GM19452 (cell line): ENCODE data around the gene AMER2.

Experiments used
- ATAC-seq: cut with Tn5 transposase; IDR thresholded peaks from one replicate; pipeline ENCODE4 v1.9.1; 2021; ENCODE audit not compliant: unreplicated experiment

The AMER2 gene, protein sequence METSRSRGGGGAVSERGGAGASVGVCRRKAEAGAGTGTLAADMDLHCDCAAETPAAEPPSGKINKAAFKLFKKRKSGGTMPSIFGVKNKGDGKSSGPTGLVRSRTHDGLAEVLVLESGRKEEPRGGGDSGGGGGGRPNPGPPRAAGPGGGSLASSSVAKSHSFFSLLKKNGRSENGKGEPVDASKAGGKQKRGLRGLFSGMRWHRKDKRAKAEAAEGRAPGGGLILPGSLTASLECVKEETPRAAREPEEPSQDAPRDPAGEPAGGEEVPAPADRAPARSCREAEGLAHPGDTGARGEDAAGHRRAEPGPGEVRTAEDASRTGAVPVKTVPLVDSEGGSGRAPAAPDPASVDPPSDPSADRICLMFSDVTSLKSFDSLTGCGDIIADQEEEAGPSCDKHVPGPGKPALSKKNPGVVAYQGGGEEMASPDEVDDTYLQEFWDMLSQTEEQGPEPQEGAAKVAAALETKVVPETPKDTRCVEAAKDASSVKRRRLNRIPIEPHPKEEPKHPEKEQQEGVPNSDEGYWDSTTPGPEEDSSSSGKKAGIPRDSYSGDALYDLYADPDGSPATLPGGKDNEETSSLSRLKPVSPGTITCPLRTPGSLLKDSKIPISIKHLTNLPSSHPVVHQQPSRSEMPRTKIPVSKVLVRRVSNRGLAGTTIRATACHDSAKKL

GRCh38 chr13:25171517-25172302, at the start of gene AMER2:
AMER2 (minus strand) TSS chr13:25172288; CDS start chr13:25171619, 669 bp downstream.
- ATAC-seq = no peak

DNA sequence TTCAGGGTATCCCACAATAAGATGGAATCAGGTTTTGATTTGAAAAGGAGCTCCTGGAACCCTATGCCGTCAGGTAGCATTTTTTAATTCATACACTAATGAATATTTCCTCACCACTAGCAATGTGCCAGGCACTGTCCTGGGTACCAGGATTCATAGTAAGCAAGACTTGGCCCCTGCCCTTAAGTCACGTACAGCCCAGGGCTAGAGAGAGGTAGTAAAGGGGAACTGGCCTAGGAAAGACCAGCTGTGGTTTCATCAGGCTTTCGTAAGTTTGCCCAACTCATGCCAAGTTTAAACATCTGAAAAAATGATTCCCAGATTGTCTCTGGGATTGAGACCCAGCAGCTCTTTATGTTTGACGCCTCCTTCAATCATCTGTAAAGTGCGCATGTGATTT, 45.9 kb upstream of the AMER2 start:
- no peak for ATAC-seq

- no peak for ATAC-seq
Observed at GRCh38 chr13:25217023-25217885, 45.2 kb upstream of the AMER2 start.

- ATAC-seq = no peak
Observed at GRCh38 chr13:25215253-25215575, 43.1 kb upstream of the AMER2 start.

- no peak for ATAC-seq
Observed at GRCh38 chr13:25214491-25215252, 42.6 kb upstream of the AMER2 start.

- no peak for ATAC-seq
Observed at GRCh38 chr13:25213715-25214114, 41.6 kb upstream of the AMER2 start.

- no peak for ATAC-seq
Observed at GRCh38 chr13:25210842-25211569, 38.9 kb upstream of the AMER2 start.

GRCh38 chr13:25207291-25207810, 35.3 kb upstream of the AMER2 start:
- ATAC-seq = no peak

GRCh38 chr13:25204863-25205262, 32.8 kb upstream of the AMER2 start:
- ATAC-seq = no peak

GRCh38 chr13:25203127-25203740, 31.1 kb upstream of the AMER2 start:
- no peak for ATAC-seq

DNA sequence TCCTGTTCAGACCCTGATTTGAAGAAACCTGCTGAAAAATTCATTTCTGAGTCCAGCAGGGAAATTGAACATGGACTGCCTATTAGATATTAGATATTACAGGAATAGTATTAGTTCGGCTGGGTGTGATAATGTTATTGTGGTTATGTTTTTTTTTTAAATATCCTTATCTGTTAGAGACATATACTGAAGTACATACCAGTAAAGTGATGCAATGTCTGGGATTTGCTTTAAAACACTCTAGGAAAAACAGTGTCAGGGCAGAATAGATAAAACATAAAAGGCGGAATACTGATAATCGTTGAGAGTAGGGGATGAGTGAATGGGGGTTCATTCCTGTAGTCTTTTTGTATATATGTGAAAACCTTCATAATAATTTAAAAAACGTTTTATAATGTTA, 28.7 kb upstream of the AMER2 start:
- no peak for ATAC-seq

- no peak for ATAC-seq
Observed at GRCh38 chr13:25198647-25199046, 26.6 kb upstream of the AMER2 start.

- ATAC-seq = no peak
Observed at GRCh38 chr13:25196971-25197370, 24.9 kb upstream of the AMER2 start.

- ATAC-seq = no peak
Observed at GRCh38 chr13:25192936-25193335, 20.8 kb upstream of the AMER2 start.

DNA sequence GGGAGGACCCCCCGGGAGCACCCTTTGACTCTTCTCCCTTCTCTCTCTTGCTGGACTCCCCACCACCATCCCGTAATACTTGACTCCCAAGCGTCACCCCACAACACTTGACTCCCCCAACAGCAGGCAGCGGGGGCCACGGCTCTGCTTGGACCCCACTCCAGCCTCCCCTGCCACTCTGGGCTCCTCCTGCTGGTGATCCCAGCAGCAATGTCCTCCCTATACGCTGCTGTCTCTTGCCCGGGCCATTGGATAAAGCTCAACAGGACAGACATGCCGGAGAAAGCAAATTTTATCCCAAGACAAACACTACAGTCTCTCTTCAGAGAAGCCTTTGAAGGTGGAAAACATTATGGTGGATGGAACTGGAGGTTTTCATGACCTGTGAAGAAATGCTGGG, 20.4 kb upstream of the AMER2 start:
- ATAC-seq = no peak

DNA sequence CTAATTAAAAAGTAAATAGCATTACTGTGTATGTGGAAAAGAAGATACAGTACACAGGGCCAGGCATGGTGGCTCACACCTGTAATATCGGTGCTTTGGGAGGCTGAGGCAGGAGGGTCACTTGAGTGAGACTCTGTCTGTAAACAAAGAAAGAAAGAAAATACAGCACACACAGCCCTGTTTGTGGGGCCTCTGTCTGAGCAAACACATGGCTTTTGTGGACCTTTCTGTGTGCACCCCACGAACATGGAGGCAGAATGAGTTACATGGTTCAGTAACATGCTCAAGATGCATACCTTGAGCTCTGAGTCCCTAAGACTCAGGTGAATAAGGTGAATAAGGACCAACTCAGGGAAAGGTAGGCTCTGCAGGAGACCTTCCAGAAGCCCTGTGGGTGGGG, 20.0 kb upstream of the AMER2 start:
- no peak for ATAC-seq

DNA sequence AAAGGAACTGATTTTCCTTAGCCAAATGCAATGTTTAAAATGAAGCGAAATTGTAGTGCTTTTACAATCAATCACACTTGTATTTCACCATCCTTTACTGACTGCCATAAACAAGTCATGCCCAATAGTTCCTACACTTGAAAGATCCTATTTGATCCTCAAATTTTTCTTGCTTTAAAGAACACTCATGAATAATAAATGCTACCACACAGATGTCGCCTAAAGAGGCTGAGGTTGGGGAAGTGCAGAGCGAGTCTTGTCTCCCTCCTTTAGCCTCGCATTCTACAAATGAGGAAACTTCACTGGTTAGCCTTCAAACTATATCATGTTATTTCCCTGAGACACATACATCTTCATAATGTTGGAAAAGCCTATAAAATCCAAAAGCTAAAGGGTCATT, 18.7 kb upstream of the AMER2 start:
- no peak for ATAC-seq

DNA sequence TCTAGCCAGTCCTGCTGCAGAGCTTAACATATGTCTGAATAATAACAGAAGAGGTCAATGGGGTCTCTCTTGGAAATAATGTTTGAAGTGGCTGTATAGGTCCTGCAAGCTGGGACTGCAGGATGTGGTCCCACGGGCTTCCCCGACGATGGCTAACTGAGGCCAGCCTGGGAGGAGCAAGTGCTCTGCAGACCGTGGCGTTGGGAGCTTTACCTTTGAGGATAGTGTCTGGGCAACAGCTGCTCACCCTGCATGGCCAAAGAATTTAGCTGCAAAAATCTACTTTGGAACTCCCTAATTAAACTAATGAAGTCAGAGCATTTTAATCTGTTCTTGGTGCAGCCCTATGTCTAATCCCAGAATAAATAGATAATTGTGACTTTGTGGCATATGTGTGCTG, 18.2 kb upstream of the AMER2 start:
- no peak for ATAC-seq

- no peak for ATAC-seq
Observed at GRCh38 chr13:25187596-25187995, 15.5 kb upstream of the AMER2 start.
